Suppressor macrophage treated with lipopolysaccharide for 4 hours (primary cell): Measurements from ENCODE around the gene CENPP.
"Not testable (repeated sequence)": the region's sequence is repeated elsewhere in the genome, so short reads cannot be mapped to it uniquely, and the experiment has no call there.

Experiments used
- DNase-seq: peaks from one replicate; pipeline ENCODE4 v3.0.0-alpha.2; 2020

The CENPP gene

GRCh38 chr9:92619601-92620300 is 294.0 kb downstream of the CENPP start:
- DNase-seq = no peak

DNA sequence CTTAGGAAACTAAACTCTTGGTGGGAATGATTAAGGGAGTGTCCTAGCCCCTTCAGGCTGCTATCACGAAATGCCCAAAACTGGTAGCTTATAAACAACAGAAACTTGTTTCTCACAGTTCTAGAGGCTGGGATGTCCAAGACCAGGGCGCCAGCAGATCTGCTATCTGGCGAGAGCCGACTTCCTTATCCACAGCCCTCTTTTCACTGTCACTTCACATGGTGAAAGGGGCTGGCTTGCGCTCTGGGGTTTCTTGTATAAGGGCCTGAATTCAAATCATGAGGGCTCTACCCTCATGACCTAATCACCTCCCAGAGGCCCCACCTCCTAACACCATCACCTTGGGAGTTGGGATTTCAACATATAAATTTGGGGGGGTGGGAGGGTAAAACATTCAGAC is 295.1 kb downstream of the CENPP start:
- DNase-seq = no peak

DNA sequence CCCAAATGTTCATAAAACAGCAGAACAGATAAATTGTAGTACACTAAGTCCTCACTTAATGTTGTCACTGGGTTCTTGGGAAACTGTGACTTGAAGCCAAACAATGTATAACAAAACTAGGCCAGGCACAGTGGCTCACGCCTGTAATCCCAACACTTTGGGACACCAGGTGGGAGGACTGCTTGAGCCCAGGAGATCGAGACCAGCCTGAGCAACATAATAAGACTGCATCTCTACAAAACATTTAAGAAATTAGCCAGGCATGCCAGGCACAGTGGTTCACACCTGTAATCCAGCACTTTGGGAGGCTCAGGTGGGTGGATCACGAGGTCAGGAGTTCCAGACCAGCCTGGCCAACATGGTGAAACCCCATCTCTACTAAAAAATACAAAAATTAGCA is 298.2 kb downstream of the CENPP start:
- not testable (repeated sequence) for DNase-seq

DNA sequence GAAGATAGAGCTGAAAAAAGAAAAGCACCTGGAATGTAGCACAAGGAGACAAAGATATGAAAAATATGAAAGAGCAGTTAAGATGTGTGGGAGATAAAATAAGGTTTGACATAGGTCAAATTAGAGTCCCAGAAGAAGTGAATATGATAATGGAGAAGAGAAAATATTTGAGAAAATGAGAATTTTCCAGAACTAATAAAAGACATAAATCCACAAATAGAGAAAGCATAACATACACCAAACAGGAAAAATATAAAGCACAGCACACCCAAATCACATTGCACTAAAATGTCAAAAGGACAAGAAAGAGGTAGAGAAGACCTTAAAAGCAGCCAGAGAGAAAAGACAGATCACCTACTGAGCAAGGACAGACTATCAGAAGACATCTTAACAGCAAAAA is 300.7 kb downstream of the CENPP start:
- DNase-seq = no peak

DNA sequence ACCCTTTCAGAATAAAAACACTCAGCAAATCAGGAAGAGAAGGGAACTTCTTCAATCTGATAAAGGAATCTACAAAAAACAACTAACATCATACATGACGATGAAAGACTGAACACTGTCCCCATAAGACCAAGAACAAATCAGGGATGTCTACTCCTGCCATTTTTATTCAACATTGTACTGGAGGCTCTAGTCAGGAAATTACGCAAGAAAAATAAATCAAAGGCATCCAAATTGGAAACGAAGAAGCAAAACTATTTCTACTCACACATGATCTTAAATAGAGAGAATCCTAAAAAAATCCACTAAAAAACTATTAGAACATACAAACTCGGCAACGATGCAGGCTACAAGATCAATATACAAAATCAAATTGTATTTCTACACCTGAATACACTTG is 301.9 kb downstream of the CENPP start:
- DNase-seq = no peak

GRCh38 chr9:92631452-92632343 is 305.9 kb downstream of the CENPP start:
- DNase-seq = no peak

- no peak for DNase-seq
Observed at GRCh38 chr9:92632641-92633040, 306.9 kb downstream of the CENPP start.

DNA sequence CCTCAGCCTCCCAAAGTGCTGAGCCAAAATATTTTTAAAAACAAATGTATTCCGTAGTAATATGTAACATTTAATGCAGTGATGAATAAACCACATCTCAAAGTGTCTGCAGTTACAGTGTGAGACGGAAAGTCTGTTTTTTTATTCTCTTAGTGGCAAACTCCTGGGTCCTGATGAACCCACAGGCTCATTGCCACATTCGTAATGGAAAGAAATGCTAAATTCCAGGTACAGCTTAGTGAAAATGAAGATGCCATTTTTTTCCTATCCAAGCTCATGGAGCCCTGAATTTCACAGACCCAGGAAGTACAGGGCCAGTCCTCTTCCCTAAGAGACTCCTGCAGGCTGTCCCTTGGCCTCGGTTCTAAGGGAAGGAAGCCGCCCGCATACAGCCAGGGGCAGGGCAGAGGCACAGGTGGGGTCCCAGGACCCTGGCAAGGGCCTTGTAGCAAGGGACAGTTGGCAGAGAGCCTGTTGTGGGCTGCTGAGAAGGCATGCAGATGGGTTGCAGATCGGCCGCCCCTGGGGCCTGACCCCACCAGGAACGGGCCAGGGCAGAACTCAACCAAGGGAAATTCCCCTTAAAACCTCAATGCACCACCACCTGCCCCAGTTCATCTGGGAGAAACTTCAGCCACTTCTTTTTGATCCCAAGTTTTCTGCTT is 308.0 kb downstream of the CENPP start:
- no peak for DNase-seq

GRCh38 chr9:92634712-92635605 is 309.2 kb downstream of the CENPP start:
- peak; percentile 70 for DNase-seq

DNA sequence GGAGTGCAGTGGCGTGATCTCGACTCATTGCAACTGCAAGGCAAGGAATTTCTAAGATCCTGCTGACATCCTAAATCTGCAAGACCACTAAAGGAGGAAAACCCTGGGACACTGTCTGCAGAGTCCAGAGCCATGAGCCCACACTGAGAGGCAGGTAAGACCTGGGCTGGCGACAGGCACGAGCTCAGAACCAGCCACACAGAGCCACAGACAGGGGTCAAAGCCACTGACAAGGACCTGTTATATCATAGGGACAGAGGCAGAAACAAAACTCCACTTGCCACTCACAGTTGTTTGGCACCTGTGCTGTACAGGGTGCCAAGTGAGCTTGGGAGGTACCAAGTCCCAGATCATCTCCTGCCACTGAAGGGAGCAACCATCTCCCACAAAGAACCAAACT is 310.0 kb downstream of the CENPP start:
- no peak for DNase-seq

GRCh38 chr9:92636627-92637026 is 310.9 kb downstream of the CENPP start:
- no peak for DNase-seq

DNA sequence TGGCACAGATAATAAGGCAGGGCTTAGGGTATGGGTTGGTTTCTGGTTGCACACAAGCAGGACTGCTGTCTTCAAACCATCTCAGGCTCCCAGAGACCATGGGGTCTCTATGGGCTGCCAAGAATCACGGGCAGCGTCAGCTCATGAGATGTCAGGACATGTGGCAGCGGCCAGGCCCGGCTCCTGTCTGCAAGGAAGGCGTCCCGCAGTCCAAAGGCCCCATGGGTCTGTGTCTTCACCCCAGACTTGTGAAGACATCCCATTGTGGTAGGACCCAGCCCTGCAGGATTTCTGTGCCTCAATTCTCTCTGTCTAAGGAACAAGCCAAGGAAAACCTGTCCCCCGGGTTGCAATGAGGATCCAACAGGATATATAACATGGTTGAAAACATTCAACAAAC is 311.6 kb downstream of the CENPP start:
- DNase-seq = no peak

DNA sequence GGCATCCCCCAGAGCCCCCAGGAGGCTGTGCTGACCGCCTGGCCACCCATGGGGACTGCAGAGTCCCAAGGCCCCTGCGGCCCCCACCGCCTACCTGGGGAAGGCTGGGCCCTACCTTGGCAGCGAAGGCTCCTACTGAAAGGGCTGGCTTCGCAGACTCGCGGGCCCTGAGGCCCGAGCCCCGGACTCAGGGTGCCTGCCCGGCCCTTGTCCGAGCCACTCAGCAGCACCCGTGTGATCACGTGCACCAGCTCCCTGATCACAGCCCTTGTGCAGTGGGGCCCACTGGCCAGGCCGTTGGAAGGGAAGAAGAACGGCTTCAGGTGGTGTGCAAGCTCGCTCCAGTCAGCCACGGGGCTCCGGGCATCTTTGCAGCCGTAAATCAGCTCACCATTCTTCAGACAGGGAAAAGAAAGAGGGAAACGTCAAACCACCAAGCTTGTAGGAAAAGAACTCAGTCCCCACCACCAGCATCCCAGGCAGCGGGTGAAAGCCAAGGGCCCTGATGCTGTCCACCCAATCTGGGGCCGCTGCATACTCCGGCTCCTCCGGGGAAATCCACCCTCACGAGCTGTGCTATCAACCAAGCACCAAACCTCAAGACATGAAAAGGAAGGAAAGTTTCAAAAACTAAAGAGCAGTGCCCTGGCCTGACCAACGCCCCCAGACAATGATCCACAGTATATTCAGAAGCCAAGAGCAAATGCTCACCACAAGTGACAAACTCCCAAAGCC is 312.3 kb downstream of the CENPP start:
- DNase-seq = no peak

DNA sequence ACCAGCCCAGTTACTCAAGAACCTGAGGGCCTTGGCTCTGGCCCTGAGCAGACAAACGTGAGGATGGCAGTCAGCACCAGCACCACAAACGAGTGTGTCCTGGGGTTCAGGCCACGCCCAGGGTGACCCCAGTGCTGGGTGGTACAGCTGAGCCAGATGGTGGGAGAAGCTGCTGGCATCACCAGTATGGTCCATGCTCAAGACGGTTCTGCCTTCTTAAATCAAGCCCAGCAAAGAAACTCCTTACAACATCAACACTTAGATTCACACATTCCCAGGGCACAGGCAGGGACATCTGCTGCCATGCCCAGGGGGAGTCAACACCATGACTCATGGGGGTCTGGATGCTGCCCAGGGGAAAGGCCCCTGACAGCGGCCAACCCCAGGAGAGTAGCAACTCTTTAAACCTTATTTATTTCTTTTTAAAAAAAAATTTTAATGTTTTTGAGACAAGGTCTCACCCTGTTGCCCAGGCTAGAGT is 312.9 kb downstream of the CENPP start:
- no peak for DNase-seq

DNA sequence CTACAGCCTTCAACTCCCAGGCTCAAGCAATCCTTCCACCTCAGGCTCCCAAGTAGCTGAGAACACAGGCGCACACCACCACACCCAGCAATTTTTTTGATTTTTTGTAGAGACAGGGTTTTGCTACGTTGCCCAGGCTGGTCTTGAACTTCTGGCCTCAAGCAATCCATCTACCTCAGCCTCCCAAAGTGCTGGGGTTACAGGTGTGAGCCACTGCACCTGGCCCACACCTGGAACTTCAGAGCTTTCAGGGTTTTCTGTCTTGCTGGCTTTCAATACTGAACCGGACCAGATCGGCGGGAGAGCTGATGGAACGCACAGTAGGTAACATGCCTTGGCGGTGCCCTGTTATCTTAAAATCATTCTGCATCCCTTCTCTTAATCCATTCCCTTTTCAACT is 313.4 kb downstream of the CENPP start:
- DNase-seq = no peak

DNA sequence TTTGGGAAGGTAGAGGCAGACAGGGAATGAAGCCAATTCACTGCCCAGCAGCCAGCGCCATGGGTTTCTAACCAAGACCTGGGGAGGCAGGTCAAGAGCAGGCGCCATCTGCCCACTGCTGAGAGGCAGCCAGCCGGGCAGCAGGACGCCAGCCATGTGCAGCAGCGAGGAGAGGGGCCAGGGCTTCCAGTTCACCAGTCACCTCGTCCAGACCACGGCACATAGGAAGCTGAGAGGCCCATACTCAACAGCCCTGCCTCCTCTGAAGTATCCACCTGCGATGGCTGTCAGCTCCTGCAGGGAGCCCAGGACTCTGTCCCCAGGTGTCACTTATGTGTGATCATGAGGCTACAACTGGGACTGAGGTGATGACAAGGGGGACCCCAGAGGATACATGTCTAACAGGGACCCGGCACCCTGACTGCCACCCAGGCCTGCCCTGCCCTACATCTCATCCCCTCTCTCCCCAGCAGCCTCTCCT is 314.1 kb downstream of the CENPP start:
- no peak for DNase-seq

DNA sequence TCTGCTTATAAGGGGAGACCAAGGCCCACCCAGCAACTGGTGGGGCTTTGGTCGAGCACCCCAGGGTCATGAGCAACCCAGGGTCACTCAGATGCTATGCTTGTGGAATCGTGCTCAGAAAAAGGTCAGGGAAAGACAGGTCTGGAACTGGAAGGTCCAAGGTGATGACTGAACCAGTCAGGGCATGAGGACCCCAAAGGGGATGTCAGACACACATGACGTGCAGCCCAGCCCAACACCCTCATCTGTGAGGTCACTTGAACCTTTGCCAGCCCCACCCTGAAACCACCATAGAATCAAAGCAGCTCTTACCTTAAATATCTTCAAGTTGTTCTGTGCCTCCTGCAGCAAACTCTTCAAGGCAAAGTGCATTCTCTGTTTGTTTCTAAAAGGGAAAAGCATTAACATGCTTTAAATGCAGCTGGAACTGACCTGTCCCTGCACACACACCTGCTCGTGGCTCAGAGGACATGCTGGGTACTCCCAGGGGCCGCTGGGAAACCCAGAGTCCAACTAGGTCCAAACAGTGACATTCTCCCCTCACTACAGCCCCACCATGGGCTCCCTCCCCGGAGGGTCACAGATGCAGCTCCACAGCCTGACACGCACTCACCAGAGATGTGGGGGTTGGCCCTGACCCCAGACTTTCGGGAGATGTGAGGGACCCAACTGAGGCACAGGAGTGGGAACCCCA is 314.8 kb downstream of the CENPP start:
- no peak for DNase-seq

- DNase-seq = no peak
Observed at GRCh38 chr9:92641092-92641809, 315.5 kb downstream of the CENPP start.

- no peak for DNase-seq
Observed at GRCh38 chr9:92642041-92642451, 316.3 kb downstream of the CENPP start.

GRCh38 chr9:92642564-92642963 is 316.8 kb downstream of the CENPP start:
- no peak for DNase-seq
